GM21717 (cell line): Measurements from ENCODE around the gene SPATA3.
"Not testable (repeated sequence)": the region's sequence is repeated elsewhere in the genome, so short reads cannot be mapped to it uniquely, and the experiment has no call there.

Experiments
- ATAC-seq: cut with Tn5 transposase; IDR thresholded peaks from one replicate; pipeline ENCODE4 v1.9.1; 2021; ENCODE audit warnings: mild to moderate bottlenecking, moderate library complexity; ENCODE audit not compliant: unreplicated experiment

SPATA3 gene

DNA sequence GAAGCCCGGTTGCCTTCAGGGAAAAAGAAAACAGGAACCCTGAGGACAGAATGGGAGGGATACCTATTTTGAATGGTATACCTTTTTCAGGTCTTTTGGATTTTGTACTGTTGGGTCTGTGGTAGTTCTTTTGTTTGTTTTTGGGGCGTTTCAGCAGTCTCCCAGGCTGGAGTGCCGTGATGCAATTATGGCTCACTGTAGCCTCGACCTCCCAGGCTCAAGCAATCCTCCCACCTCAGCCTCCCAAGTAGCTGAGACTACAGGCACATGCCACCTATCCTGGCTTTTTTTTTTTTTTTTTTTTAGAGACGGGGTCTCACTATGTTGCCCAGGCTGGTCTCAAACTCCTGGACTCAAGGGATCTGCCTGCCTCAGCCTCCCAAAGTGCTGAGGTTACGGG, 27.6 kb upstream of the SPATA3 start:
- ATAC-seq = not testable (repeated sequence)

GRCh38 chr2:230968921-230969658, 26.8 kb upstream of the SPATA3 start:
- no peak for ATAC-seq

DNA sequence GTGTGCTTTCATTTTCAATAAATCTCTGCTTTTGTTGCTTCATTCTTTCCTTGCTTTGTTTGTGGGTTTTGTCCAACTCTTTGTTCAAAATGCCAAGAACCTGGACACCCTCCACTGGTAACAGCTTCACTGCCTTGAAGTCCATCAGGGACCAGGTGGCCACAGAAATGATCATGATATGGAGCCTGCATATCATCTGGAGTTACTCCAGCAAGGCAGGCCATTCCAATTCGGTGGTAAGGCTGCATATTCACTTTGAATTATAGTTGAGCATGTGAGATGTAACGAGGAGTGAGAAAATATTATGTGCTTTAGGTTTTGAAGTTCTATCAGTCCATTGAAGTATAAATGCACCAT, 26.3 kb upstream of the SPATA3 start:
- no peak for ATAC-seq

- ATAC-seq = no peak
Measured at GRCh38 chr2:230972046-230972445, 23.9 kb upstream of the SPATA3 start.

DNA sequence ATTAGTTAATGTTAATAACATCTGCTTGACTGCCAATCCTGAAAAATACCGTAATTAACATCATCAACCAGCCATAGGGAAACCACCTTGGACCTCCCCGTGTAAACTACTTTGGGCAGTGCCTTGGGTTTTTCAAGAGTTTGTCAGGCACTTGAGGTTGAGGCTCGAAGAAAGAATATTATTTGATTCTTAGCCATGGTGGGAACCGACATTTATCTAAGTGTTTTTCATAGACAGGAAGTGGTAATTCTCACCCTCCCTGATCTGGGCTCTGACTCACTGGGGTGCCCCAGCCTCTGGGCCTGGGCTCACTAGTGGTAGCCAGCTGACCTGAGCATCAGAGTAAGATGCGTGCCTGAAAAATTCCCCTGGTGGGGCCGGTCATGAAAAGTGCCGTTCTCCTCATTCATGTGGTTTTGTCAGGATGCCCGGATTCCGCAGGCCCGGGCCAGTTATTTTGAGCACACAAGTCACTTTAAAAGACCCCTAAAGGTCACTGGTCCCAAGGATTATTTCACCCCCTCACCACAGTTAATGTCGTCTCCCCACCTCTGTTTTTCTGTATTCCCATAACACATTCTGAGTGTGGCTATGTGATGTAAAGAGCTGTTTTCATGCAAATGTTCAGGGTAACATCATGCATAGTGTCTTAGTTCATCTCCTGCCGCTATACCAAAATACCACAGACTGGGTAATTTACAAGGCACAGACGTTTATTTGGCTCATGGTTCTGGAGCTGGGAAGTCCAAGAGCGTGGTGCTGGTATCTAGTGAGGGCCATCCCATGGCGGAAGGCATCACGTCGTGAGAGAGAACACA, 21.6 kb upstream of the SPATA3 start:
- peak; percentile 81 for ATAC-seq

- no peak for ATAC-seq
Measured at GRCh38 chr2:230975927-230976326, 20.0 kb upstream of the SPATA3 start.

DNA sequence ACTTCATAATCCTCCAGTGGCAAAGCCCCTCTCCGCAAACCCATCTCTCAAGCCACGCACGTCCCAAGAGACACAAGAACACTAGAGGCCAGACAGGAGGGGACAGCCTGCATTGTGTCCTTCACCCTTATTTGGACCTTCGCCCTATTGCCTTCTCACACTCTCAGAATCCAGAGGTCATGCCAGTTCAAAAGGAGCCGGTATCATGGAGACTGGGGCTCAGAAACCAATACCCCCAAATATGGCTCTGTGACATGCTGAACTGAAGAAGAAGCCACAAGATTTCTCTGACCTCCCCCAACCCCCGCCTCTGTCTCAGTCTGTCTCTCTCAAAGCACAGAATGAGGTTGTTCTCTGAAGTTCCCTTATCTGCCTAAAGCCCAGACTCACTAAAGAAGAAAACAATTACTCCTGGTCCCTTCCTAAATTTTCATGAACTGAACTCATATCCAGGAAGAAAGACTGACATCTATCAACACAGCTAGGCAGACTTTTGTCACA, 19.2 kb upstream of the SPATA3 start:
- ATAC-seq = peak; percentile 30

GRCh38 chr2:230980468-230980867, 15.5 kb upstream of the SPATA3 start:
- no peak for ATAC-seq

GRCh38 chr2:230981704-230982103, 14.2 kb upstream of the SPATA3 start:
- ATAC-seq = no peak

- ATAC-seq = no peak
Measured at GRCh38 chr2:230982126-230982525, 13.8 kb upstream of the SPATA3 start.

- no peak for ATAC-seq
Measured at GRCh38 chr2:230982528-230982927, 13.4 kb upstream of the SPATA3 start.

DNA sequence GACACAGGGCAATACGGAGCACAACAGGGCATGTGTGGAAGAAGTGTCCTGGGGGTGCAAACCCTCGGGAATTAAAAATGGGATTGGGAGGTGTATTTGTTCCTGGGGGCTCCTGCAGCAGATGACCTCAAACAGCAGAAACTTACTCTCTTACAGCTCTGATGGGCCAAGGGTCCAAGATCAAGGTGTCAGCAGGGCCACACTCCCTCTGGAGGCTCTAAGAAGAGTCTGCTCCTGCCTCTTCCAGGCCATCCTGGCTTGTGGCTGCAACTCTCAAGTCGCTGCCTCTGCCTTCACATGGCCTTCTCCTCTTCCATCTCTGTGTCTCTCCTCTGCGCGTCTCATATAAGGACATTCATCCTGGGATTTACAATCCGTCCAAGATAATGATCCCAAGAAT, 12.4 kb upstream of the SPATA3 start:
- no peak for ATAC-seq

DNA sequence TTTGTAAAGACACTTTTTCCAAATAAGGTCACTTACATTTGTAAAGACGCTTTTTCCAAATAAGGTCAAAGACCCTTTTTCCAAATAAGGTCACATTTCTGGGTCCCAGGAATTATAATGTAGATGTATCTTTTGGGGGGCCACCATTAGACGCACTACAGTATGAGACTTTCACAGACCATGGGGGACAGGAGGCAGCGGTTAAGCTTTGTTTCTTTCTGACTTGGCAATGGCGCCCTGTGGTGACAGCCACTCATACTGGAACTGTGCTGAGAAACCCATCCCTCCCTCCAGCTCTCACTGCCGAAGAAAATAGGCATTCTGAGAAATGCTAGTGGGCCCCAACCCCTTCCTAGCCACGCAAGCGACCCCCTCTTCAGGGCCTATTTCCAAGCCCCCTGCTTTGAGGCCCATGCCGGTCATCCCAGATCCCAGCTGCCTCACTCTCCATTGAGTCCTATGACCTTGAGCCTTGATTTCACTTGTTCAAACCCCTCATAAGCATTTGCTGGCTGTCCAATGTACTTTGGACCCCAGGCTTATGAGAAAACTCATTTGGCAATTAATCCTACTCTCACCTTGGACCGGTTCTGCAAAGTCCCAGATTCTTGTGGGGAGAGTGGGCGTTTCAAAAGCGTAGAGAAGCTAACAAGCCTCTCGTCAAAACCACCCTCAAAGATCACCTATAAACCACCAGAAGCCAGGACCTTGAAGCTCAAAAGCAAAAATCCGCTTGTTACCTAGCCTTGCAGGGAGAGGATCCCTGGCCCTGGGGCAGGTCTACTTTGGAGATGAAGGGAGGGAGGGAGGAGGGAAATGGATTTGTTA, 11.3 kb upstream of the SPATA3 start:
- peak; percentile 85 for ATAC-seq

DNA sequence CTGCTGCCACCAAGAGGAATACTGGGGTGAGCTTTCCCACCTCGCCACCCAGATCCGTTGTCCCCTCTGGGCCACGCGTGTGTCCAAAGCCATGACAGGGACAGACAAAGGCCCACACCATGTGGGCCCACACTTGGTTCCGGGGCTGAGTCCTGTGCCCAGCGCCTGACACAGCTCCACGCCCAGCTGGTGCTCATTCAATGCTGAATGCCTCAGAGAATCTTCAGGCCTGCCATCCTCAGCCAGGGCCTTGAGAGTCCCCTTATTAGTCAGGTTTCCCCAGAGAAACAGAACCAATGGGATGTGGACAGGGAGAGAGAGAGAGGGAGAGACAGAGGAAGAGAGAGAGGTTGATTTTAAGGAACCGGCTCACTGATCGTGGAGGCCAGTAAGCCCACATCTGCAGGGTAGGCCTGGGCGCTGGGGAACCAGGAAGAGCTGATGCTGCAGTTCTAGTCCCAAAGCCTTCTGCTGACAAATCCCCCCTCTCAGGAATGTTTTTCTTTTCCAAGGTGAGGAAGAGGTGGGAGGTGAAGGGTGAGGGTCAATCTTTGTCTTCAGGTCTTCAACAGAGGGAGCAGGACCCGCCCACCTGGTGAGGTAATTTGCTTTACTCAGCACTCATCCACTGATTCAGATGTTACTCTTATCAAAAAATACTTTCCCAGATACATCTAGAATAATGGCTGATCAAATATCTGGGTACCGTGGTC, 10.2 kb upstream of the SPATA3 start:
- peak; percentile 3 for ATAC-seq

- ATAC-seq = no peak
Measured at GRCh38 chr2:230986520-230987136, 9.3 kb upstream of the SPATA3 start.

DNA sequence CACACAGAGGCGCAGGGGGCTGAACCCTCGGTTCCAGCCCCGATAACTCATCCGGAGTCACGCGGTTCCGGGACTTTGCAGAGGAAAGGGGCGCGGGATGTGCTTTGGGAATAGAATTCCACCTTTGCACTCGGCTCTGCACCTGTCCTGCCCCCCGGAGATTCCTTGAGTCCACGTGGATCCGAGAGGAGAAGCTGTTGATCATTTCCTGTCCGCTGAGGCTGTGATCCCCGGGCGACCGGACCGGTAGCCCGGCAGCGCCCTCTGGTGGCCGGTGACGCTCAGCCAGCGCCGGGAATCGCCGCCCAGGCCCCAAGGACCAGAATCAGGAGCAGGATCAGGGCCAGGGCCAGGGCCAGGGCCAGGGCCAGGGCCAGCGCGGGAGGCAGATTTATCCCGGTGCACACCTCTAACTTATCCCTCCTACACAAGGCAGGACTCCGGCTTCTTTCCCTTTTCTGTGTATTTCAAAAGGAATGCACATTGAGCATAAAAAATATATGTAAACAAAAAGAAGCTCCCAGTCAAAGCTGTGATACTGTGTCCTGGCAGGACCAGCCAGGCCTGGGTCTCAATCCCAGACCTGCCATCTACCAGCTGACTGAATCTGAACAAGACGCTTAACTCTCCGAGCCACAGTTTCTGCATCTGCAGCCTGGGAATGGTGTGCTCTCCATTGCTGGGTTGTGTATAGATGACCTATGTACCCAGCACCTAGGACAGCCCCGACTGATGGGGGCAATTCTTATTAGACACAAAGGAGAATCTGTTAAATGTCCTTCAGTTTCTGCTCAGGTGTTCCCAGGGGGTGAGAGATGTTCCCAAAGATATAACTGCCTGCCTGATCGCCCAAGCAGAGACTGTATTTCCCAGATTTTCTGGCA, 8.5 kb upstream of the SPATA3 start:
- peak; percentile 25 for ATAC-seq

DNA sequence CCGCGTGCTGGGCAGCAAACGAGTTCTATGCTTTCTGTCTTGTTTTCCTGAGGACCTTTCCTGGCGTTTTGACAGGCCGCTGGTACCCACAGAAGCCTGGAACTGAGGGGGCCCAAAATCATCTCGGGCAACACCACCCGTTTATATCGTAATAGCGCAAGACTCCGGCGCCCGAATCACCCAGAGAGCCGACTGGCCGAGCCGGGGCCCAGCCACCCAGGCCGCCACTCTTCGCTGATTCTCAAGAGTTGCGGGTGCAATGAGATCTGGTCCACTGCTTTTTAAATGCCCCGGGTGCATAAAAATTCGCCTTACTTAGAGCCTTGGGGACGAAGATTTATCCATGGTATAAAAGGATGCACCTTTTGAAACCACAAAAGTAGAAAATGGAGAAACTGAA, 6.2 kb upstream of the SPATA3 start:
- ATAC-seq = no peak

DNA sequence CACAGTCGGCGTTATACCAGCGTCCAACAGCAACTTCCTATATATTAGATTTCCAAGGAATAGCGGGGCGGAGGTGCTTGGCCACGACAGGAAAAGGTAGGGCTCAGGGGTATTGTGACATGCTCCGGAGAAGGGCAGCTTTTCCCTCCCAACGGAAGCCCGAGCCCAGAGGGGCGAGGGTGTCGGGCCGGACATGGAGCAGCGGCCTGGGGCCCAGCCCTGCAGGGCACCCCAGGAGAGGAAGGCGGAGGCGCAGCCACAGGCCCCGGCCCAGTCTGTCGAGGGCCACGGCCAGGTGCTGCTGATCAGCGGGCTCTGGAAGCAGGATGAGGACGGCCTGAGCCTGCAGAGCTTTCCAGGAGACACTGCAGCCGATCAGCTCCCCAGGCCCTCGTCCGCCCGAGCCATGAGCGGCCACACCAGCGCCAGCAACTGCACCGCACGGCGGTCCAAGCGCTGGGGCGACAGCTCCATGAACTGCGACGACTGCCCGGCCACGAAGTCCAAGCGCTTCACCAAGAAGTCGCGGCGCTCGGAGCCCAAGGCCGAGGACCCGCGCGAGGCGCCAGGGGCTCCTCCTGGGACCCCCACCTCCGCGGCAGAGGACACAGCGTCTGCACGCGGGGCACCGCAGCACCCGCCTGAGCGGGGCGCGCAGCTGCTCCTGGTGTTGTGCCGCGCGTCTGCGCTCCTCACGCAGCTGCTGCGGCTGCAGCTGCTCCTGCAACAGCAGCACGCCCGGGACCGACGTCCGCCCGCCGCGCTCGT, 5.6 kb upstream of the SPATA3 start:
- ATAC-seq = no peak

GRCh38 chr2:230990899-230991150, 5.1 kb upstream of the SPATA3 start:
- ATAC-seq = no peak
